Activated naive CD4-positive, alpha-beta T cell treated with Interleukin-2 at 50 U/mL for 16 hours (primary cell): ENCODE data around the gene CALM1.

Experiments used
- DNase-seq: peaks from one replicate; pipeline ENCODE4 v3.0.0-alpha.2; 2020

CALM1 gene

GRCh38 chr14:90412058-90412457, 15.2 kb downstream of the CALM1 start:
- no peak for DNase-seq

GRCh38 chr14:90416720-90417119, 19.9 kb downstream of the CALM1 start:
- no peak for DNase-seq

GRCh38 chr14:90418053-90418452, 21.2 kb downstream of the CALM1 start:
- DNase-seq: no peak

- no peak for DNase-seq
These were observed 22.4 kb downstream of the CALM1 start for GRCh38 chr14:90419200-90419599.

- no peak for DNase-seq
These were observed 24.3 kb downstream of the CALM1 start for GRCh38 chr14:90421001-90421631.

GRCh38 chr14:90421632-90422020, 24.8 kb downstream of the CALM1 start:
- DNase-seq: no peak

GRCh38 chr14:90423166-90423565, 26.3 kb downstream of the CALM1 start:
- no peak for DNase-seq

- DNase-seq: no peak
These were observed 27.2 kb downstream of the CALM1 start for GRCh38 chr14:90424075-90424474.

GRCh38 chr14:90424686-90425372, 28.0 kb downstream of the CALM1 start:
- DNase-seq: no peak

GRCh38 chr14:90425373-90425879, 28.6 kb downstream of the CALM1 start:
- DNase-seq: no peak

- DNase-seq: no peak
These were observed 29.3 kb downstream of the CALM1 start for GRCh38 chr14:90426031-90426540.

- no peak for DNase-seq
These were observed 29.8 kb downstream of the CALM1 start for GRCh38 chr14:90426663-90427062.

- no peak for DNase-seq
These were observed 31.1 kb downstream of the CALM1 start for GRCh38 chr14:90427848-90428426.

- DNase-seq: no peak
These were observed 31.8 kb downstream of the CALM1 start for GRCh38 chr14:90428676-90429075.

GRCh38 chr14:90429236-90429635, 32.4 kb downstream of the CALM1 start:
- DNase-seq: no peak

GRCh38 chr14:90429754-90430153, 32.9 kb downstream of the CALM1 start:
- no peak for DNase-seq

- no peak for DNase-seq
These were observed 37.7 kb downstream of the CALM1 start for GRCh38 chr14:90434370-90435020.

GRCh38 chr14:90438841-90439240, 42.0 kb downstream of the CALM1 start:
- DNase-seq: no peak

GRCh38 chr14:90440021-90440451, 43.2 kb downstream of the CALM1 start:
- DNase-seq: no peak

GRCh38 chr14:90440592-90440991, 43.8 kb downstream of the CALM1 start:
- no peak for DNase-seq

- no peak for DNase-seq
These were observed 45.6 kb downstream of the CALM1 start for GRCh38 chr14:90442388-90442787.

GRCh38 chr14:90443161-90444076, 46.6 kb downstream of the CALM1 start:
- DNase-seq: no peak
